ENCODE measurements around the gene CCDC69. TPM values are rescaled to one million over a fixed set of nuclear protein-coding genes. Genes with fewer than 3 reads are reported as not detected.

Gene CCDC69
- total and polyA plus RNA-seq, 3 donors from 2014 or later = 37.6 to 65.3 (median 40.8) TPM

DNA sequence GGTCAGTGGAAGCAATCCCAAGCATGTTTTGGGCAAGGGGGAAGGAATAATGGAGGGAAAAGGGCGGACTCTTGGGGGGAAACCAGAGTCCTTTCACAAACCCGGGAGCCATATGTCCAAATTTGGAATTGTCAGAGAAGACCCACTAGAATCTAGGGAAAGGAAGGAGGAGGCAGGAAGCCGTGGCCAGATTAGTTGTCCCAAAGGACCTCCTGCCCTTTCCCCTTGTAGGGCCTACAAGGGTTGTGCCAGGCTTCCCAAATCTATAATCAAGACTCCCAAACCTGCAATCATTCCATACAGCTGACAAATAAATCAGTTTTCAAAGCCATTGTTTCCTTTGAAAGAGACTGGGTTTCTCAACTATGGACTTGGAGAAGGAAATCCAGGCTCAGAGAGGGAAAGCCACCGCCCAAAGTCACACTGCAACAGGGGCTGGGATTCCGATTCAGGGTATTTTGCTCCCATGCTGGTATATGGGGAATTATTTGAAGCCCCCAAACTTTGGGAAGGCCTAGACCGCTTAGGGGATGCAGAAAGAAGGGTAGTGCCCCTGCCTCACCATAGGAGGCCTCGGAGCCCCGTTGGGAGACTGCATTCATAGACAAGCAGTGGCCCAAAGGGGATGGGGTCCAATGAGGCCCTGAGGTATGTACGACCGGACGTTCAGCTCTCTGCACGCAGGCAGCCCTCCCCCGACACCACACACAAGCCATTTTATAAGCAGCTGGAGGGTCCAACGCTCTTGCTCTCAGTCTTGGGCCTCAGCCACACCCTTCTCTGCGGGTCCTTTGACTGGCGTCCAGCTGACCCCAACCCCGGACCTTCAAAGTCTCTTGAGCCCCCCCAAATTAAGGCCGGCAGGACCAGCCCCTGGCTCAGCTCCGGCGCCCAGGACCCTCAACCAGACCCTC, 67.1 kb downstream of the CCDC69 start:
- H3K9me3 ChIP-seq = no peaks in the 10 kb centered on the region
- intact Hi-C loops (cut with DNase I; ENCODE audit: low total_unique reads) = no loop called here
- H3K27me3 ChIP-seq = no peaks in the 10 kb centered on the region
- H3K4me1 ChIP-seq = peaks cover 27% of the 10 kb centered on the region
- no peaks in the 10 kb centered on the region for H3K36me3 ChIP-seq (ENCODE audit: low read depth, missing control alignments)
- 5 to 11% methylated on average over 10 to 20 of the region's 20 CpGs for WGBS, 2 donors
- no peak for TF ChIP-seq POLR2A (IDR thresholded peaks at IDR 0.05)
- TF ChIP-seq, protein P1, sequence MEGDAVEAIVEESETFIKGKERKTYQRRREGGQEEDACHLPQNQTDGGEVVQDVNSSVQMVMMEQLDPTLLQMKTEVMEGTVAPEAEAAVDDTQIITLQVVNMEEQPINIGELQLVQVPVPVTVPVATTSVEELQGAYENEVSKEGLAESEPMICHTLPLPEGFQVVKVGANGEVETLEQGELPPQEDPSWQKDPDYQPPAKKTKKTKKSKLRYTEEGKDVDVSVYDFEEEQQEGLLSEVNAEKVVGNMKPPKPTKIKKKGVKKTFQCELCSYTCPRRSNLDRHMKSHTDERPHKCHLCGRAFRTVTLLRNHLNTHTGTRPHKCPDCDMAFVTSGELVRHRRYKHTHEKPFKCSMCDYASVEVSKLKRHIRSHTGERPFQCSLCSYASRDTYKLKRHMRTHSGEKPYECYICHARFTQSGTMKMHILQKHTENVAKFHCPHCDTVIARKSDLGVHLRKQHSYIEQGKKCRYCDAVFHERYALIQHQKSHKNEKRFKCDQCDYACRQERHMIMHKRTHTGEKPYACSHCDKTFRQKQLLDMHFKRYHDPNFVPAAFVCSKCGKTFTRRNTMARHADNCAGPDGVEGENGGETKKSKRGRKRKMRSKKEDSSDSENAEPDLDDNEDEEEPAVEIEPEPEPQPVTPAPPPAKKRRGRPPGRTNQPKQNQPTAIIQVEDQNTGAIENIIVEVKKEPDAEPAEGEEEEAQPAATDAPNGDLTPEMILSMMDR (IDR thresholded peaks at IDR 0.05) = no peak
- DNase-seq = peak; percentile 33
- H3K27ac ChIP-seq = peak overlapping the region; percentile 92
- H3K4me3 ChIP-seq = peak overlapping the region; percentile 83 to 91

DNA sequence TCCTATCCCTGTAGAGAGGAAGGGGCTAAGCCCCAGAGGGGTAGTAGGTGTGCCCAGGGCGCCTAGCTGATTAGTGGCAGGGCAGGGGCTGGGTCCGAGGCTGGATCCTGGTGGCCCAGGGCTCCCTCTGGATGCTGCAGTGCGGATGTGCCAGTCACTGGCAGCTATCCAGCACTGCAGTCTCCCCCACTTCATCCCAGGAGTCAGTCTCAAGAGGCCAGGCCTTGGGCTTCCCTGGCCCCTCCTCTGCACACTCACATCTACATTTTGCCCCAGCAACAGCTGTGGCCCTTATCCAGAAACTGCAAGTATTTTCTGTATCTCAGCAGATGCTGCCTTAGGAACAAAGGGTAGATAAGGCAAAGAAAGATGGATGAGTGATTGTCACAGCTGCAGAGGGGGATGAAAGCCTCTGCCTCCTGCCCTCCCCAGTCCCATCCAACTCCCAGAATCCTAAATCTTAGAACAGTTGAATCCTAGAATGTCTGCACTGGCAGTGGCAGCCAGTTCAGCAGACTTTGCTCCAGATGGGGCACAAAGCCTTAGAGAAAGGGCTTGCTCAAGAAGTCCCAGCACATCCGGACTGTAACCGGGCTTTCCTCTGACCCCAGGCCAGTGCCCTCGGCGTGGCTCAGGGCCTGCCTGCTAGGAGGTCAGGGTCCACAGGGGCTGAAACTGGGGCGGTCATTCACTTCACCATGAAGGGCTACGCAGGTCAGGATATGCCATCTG, 68.0 kb downstream of the CCDC69 start:
- intact Hi-C loops (cut with DNase I; ENCODE audit: low total_unique reads) = no loop called here
- DNase-seq = peak; percentile 65
- Histone ChIP-seq H3K27ac (peak overlapping the region; percentile 92), H3K27me3 (no peaks in the 10 kb centered on the region), H3K9me3 (no peaks in the 10 kb centered on the region), H3K4me1 (peaks cover 35% of the 10 kb centered on the region), H3K4me3 (peak overlapping the region; percentile 83 to 91), H3K36me3 (ENCODE audit: low read depth, missing control alignments) (no peaks in the 10 kb centered on the region)
- TF ChIP-seq POLR2A (IDR thresholded peaks at IDR 0.05) = no peak
- TF ChIP-seq, protein P1 (IDR thresholded peaks at IDR 0.05) = no peak
- 0 to 36% methylated on average over 1 to 9 of the region's 9 CpGs for WGBS, 2 donors

DNA sequence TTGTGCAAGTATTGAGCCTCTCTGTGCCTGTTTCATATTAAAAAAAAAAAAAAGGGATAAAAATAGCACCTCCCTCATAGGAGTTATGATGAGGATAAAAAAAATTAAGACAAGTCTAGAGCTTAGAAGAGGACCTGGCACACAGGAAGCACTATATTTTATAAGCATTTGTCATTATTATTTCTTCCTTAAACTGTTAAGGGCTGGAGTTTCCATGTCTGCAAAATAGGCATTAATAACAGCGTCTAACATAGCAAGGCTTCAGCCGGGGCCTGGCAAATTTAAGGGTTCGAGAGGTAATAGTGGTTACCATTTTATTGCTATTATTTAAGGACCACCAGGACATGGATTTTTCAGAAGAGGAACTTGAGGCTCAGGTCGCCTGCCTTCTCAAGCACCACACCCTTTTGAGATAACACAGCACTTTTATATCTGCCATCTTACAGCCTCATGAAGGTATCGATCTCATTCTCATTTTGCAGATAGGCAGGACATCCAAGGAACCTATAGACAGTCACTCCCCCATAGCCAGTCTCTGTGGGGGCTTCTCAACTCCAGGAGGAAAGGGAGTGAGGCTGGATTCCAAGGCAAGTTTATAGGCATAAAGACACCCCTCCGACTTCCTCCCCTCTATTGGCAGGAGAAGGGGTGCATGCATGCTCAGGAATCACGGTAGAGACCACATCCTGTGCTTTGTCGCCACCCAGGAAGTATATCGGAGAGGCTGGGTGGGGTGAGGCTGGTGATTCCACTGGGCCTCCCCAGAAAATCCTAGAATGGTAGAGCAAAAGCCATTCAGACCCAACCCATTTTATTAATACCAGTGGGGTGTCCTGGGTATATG, 68.7 kb downstream of the CCDC69 start:
- no peak for DNase-seq
- Histone ChIP-seq H3K36me3 (ENCODE audit: low read depth, missing control alignments) (no peaks in the 10 kb centered on the region), H3K4me3 (no peak overlapping the region), H3K27ac (peak overlapping the region in 1 of 2 donors; percentile 92), H3K9me3 (no peaks in the 10 kb centered on the region), H3K27me3 (no peaks in the 10 kb centered on the region), H3K4me1 (peaks cover 43% of the 10 kb centered on the region)
- intact Hi-C loops (cut with DNase I; ENCODE audit: low total_unique reads) = no loop called here
- no peak for TF ChIP-seq POLR2A (IDR thresholded peaks at IDR 0.05)
- TF ChIP-seq, protein P1 (IDR thresholded peaks at IDR 0.05) = no peak
- 34 to 36% methylated on average over 9 of the region's 9 CpGs for WGBS, 2 donors

DNA sequence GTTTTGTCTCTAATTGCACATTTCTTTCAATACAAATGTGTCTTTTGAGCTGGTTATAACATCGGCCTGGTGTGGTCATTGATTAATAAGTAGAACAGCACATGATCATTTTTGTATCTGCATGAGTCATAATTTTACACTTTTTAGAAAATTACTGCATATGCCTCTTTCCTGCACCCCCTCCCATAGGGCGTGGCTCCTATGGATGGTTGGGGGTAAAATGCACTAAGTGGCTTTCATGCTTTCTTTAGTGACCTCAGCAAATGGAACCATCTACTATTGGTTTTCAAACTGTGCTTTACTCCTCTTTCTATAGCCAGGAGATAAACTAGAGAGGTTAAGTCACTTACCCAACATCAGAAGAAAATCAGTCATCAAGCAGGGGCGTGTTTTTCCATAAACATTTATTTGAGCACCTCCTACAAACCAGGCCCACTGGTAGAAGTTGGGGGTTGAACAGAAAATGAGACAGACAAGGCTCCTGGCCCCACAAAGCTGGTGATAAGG, 70.1 kb downstream of the CCDC69 start:
- H3K4me1 ChIP-seq = peaks cover 47% of the 10 kb centered on the region
- no peak overlapping the region for H3K27ac ChIP-seq
- no peak overlapping the region for H3K4me3 ChIP-seq
- H3K27me3 ChIP-seq = no peaks in the 10 kb centered on the region
- WGBS, 2 donors = 85 to 86% methylated on average over 3 of the region's 3 CpGs
- no peak for TF ChIP-seq POLR2A (IDR thresholded peaks at IDR 0.05)
- TF ChIP-seq, protein P1 (IDR thresholded peaks at IDR 0.05) = no peak
- intact Hi-C loops (cut with DNase I; ENCODE audit: low total_unique reads) = no loop called here
- H3K36me3 ChIP-seq (ENCODE audit: low read depth, missing control alignments) = no peaks in the 10 kb centered on the region
- no peak for DNase-seq
- H3K9me3 ChIP-seq = no peaks in the 10 kb centered on the region
